ENCODE results near the gene B3GAT2.

The B3GAT2 gene

DNA sequence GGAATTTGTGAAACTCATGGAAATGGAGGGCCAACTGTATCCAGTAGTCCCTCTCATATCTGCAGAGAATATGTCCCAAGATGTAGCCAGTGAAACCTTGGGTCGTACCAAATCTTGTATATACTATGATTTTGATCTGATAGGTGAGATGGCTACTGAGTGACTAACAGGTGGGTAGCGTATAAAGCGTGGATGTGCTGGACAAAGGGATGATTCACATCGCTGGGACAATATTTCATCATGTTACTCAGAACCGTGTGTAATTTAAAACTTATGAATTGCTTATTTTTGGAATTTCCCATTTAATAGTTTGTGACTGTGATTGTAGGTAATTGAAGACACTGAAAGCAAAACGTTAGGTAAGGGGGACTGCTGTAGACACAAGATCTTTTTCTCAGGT lies 145.1 kb downstream of the B3GAT2 start:
- H3K27ac ChIP-seq (ENCODE audit: low read length), result no peak overlapping the region
- no peaks in the 10 kb centered on the region for H4K20me1 ChIP-seq (ENCODE audit: insufficient read depth, low read length)
- no peaks in the 10 kb centered on the region for H3K9me2 ChIP-seq (replicated peaks; ENCODE audit: insufficient read depth, low read length)
- no peaks in the 10 kb centered on the region for H3K9me3 ChIP-seq (replicated peaks; ENCODE audit: insufficient read depth, low read length)
- TF ChIP-seq EZH2 (optimal IDR thresholded peaks at IDR 0.05; ENCODE audit: low read depth, low read length), result no peak
- TF ChIP-seq, protein P1, sequence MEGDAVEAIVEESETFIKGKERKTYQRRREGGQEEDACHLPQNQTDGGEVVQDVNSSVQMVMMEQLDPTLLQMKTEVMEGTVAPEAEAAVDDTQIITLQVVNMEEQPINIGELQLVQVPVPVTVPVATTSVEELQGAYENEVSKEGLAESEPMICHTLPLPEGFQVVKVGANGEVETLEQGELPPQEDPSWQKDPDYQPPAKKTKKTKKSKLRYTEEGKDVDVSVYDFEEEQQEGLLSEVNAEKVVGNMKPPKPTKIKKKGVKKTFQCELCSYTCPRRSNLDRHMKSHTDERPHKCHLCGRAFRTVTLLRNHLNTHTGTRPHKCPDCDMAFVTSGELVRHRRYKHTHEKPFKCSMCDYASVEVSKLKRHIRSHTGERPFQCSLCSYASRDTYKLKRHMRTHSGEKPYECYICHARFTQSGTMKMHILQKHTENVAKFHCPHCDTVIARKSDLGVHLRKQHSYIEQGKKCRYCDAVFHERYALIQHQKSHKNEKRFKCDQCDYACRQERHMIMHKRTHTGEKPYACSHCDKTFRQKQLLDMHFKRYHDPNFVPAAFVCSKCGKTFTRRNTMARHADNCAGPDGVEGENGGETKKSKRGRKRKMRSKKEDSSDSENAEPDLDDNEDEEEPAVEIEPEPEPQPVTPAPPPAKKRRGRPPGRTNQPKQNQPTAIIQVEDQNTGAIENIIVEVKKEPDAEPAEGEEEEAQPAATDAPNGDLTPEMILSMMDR (IDR thresholded peaks at IDR 0.05; ENCODE audit: low read length), result no peak
- TF ChIP-seq EZH2phosphoT487 (IDR thresholded peaks at IDR 0.05; ENCODE audit: low read length), result no peak
- no peaks in the 10 kb centered on the region for H3F3A ChIP-seq (ENCODE audit: insufficient read depth, low read length)
- no peak overlapping the region for H3K9ac ChIP-seq (ENCODE audit: low read length)
- H3K27me3 ChIP-seq (replicated peaks; ENCODE audit: insufficient read depth, low read length), result no peaks in the 10 kb centered on the region
- no peaks in the 10 kb centered on the region for H3K4me1 ChIP-seq (ENCODE audit: low read length)
- no peaks in the 10 kb centered on the region for H3K79me2 ChIP-seq (ENCODE audit: low read length)
- H3K36me3 ChIP-seq (replicated peaks; ENCODE audit: insufficient read depth, low read length), result no peaks in the 10 kb centered on the region
- no peak overlapping the region for H2AFZ ChIP-seq (ENCODE audit: low read length)
- DNase-seq, result no peak
- no peak overlapping the region for H3K4me3 ChIP-seq (ENCODE audit: low read length)
- H3K4me2 ChIP-seq (ENCODE audit: low read depth, low read length), result no peak overlapping the region

Measured in MM.1S (cell line).